Nephron progenitor cell (in vitro differentiated cells): ENCODE measurements around the gene HDAC5.
A peak's percentile ranks its signal among the peaks of the same experiment; 100 is the strongest.
"Not testable (repeated sequence)": the region's sequence is repeated elsewhere in the genome, so short reads cannot be mapped to it uniquely, and the experiment has no call there.

Experiments used
- DNase-seq: peaks from one replicate; pipeline ENCODE4 v3.0.0; 2021
- H3K27ac Mint-ChIP-seq: 2 replicates; pipeline ENCODE4 v1.8.0; 2021; ENCODE audit warnings: mild to moderate bottlenecking, moderate library complexity, mixed read lengths
- H3K27me3 Mint-ChIP-seq: 2 replicates; pipeline ENCODE4 v1.8.0; 2021; ENCODE audit warnings: mild to moderate bottlenecking, low read depth, mixed read lengths; ENCODE audit not compliant: poor library complexity
- H3K36me3 Mint-ChIP-seq: 2 replicates; pipeline ENCODE4 v1.8.0; 2021; ENCODE audit warnings: low read depth, mixed read lengths
- H3K4me1 Mint-ChIP-seq: 2 replicates; pipeline ENCODE4 v1.8.0; 2021; ENCODE audit warnings: mixed read lengths
- H3K4me3 Mint-ChIP-seq: 2 replicates; pipeline ENCODE4 v1.8.0; 2021; ENCODE audit warnings: mild to moderate bottlenecking, moderate library complexity, mixed read lengths
- H3K9me3 Mint-ChIP-seq: 2 replicates; pipeline ENCODE4 v1.8.0; 2021; ENCODE audit warnings: mild to moderate bottlenecking, moderate library complexity, mixed read lengths
- CTCF ChIP-seq: fragments of 200-600 bp; sonication (generic); IDR thresholded peaks from 2 replicates; pipeline ENCODE4 v1.5.0; 2021; ENCODE audit warnings: antibody characterized with exemption

Gene HDAC5

GRCh38 chr17:44059101-44059892 lies 64.1 kb downstream of the HDAC5 start:
- H3K27me3 Mint-ChIP-seq = peaks cover 3% of the 10 kb centered on the region
- H3K36me3 Mint-ChIP-seq = peaks cover 79% of the 10 kb centered on the region
- no peak for TF ChIP-seq CTCF
- no peak overlapping the region for H3K27ac Mint-ChIP-seq
- DNase-seq = no peak
- no peaks in the 10 kb centered on the region for H3K9me3 Mint-ChIP-seq
- H3K4me3 Mint-ChIP-seq = no peak overlapping the region
- peaks cover 18% of the 10 kb centered on the region for H3K4me1 Mint-ChIP-seq

- Mint-ChIP-seq H3K4me3 (no peak overlapping the region), H3K4me1 (peaks cover 15% of the 10 kb centered on the region), H3K9me3 (no peaks in the 10 kb centered on the region), H3K27ac (peak overlapping the region; percentile 73), H3K36me3 (peaks cover 63% of the 10 kb centered on the region), H3K27me3 (no peaks in the 10 kb centered on the region)
- no peak for TF ChIP-seq CTCF
- DNase-seq = no peak
Observed at GRCh38 chr17:44053125-44053872, 70.1 kb downstream of the HDAC5 start.

GRCh38 chr17:44049294-44050060 lies 74.0 kb downstream of the HDAC5 start:
- no peak overlapping the region for H3K27ac Mint-ChIP-seq
- H3K9me3 Mint-ChIP-seq = no peaks in the 10 kb centered on the region
- peaks cover 12% of the 10 kb centered on the region for H3K4me1 Mint-ChIP-seq
- no peak for TF ChIP-seq CTCF
- no peak for DNase-seq
- H3K27me3 Mint-ChIP-seq = peaks cover 3% of the 10 kb centered on the region
- no peak overlapping the region for H3K4me3 Mint-ChIP-seq
- peaks cover 65% of the 10 kb centered on the region for H3K36me3 Mint-ChIP-seq

- not testable (repeated sequence) for H3K27ac Mint-ChIP-seq, H3K27me3 Mint-ChIP-seq, DNase-seq, H3K4me3 Mint-ChIP-seq, H3K4me1 Mint-ChIP-seq, H3K9me3 Mint-ChIP-seq
- H3K36me3 Mint-ChIP-seq = peaks cover 50% of the 10 kb centered on the region
Observed at GRCh38 chr17:44046893-44047292, 76.5 kb downstream of the HDAC5 start.

GRCh38 chr17:44045486-44045885 lies 78.0 kb downstream of the HDAC5 start:
- Mint-ChIP-seq H3K27ac (no peak overlapping the region), H3K27me3 (peaks cover 7% of the 10 kb centered on the region), H3K4me3 (no peak overlapping the region), H3K4me1 (peaks cover 7% of the 10 kb centered on the region), H3K9me3 (no peaks in the 10 kb centered on the region), H3K36me3 (peaks cover 51% of the 10 kb centered on the region)
- no peak for DNase-seq
- TF ChIP-seq CTCF = no peak

- peak overlapping the region; percentile 53 for H3K27ac Mint-ChIP-seq
- peaks cover 7% of the 10 kb centered on the region for H3K4me1 Mint-ChIP-seq
- DNase-seq = no peak
- H3K36me3 Mint-ChIP-seq = peaks cover 57% of the 10 kb centered on the region
- no peak overlapping the region for H3K4me3 Mint-ChIP-seq
- no peaks in the 10 kb centered on the region for H3K9me3 Mint-ChIP-seq
- H3K27me3 Mint-ChIP-seq = peaks cover 7% of the 10 kb centered on the region
- TF ChIP-seq CTCF = no peak
Observed at GRCh38 chr17:44044071-44044470, 79.4 kb downstream of the HDAC5 start.
